ENCODE measurements around the gene ERAL1. TPM values are rescaled to one million over a fixed set of nuclear protein-coding genes. Genes with fewer than 3 reads are reported as not detected.
"Not testable (repeated sequence)": the region's sequence is repeated elsewhere in the genome, so short reads cannot be mapped to it uniquely, and the experiment has no call there.

ERAL1 gene
- total RNA-seq, 1 donor from 2014 or later, result 25.8 TPM

- H3K27ac Mint-ChIP-seq, result no peak overlapping the region
- H3K4me3 Mint-ChIP-seq, result no peak overlapping the region
- H3K9me3 Mint-ChIP-seq, result no peaks in the 10 kb centered on the region
- peaks cover 10% of the 10 kb centered on the region for H3K4me1 Mint-ChIP-seq
- H3K79me2 ChIP-seq (ENCODE audit: low read depth), result no peaks in the 10 kb centered on the region
- no peak overlapping the region for H3K27ac ChIP-seq
- H3K4me1 ChIP-seq, result no peaks in the 10 kb centered on the region
- no peak overlapping the region for H2AFZ ChIP-seq (replicated peaks)
- no peaks in the 10 kb centered on the region for H3K36me3 ChIP-seq
- peaks cover 6% of the 10 kb centered on the region for H3K27me3 Mint-ChIP-seq (ENCODE audit: insufficient read depth, low read depth)
- H3K9ac ChIP-seq, result no peak overlapping the region
- H4K20me1 ChIP-seq (ENCODE audit: low read depth), result no peaks in the 10 kb centered on the region
- H3F3A ChIP-seq (ENCODE audit: low read depth), result peaks cover 13% of the 10 kb centered on the region
- no peak overlapping the region for H3K4me2 ChIP-seq
- H3K36me3 Mint-ChIP-seq, result peaks cover 10% of the 10 kb centered on the region
- no peaks in the 10 kb centered on the region for H3K9me3 ChIP-seq (ENCODE audit: low read depth)
- no peaks in the 10 kb centered on the region for H3K27me3 ChIP-seq
- DNase-seq (ENCODE audit: low spot score), result no peak
- H3K4me3 ChIP-seq, result no peak overlapping the region
- TF ChIP-seq, protein P1, sequence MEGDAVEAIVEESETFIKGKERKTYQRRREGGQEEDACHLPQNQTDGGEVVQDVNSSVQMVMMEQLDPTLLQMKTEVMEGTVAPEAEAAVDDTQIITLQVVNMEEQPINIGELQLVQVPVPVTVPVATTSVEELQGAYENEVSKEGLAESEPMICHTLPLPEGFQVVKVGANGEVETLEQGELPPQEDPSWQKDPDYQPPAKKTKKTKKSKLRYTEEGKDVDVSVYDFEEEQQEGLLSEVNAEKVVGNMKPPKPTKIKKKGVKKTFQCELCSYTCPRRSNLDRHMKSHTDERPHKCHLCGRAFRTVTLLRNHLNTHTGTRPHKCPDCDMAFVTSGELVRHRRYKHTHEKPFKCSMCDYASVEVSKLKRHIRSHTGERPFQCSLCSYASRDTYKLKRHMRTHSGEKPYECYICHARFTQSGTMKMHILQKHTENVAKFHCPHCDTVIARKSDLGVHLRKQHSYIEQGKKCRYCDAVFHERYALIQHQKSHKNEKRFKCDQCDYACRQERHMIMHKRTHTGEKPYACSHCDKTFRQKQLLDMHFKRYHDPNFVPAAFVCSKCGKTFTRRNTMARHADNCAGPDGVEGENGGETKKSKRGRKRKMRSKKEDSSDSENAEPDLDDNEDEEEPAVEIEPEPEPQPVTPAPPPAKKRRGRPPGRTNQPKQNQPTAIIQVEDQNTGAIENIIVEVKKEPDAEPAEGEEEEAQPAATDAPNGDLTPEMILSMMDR (IDR thresholded peaks at IDR 0.05), result no peak
- TF ChIP-seq EZH2phosphoT487 (IDR thresholded peaks at IDR 0.05) (no peak), EZH2 (IDR thresholded peaks at IDR 0.05) (no peak)
Measured at GRCh38 chr17:28874750-28875149, 19.9 kb downstream of the ERAL1 start.

GRCh38 chr17:28875848-28876550 is 21.2 kb downstream of the ERAL1 start:
- Mint-ChIP-seq H3K36me3 (peaks cover 13% of the 10 kb centered on the region), H3K9me3 (no peaks in the 10 kb centered on the region), H3K27ac (no peak overlapping the region), H3K4me1 (peaks cover 10% of the 10 kb centered on the region), H3K4me3 (no peak overlapping the region), H3K27me3 (ENCODE audit: insufficient read depth, low read depth) (peaks cover 6% of the 10 kb centered on the region)
- Histone ChIP-seq H3K9me3 (ENCODE audit: low read depth) (no peaks in the 10 kb centered on the region), H3F3A (ENCODE audit: low read depth) (peaks cover 13% of the 10 kb centered on the region), H3K4me2 (no peak overlapping the region), H2AFZ (replicated peaks) (no peak overlapping the region), H4K20me1 (ENCODE audit: low read depth) (no peaks in the 10 kb centered on the region), H3K4me3 (no peak overlapping the region), H3K36me3 (no peaks in the 10 kb centered on the region), H3K4me1 (no peaks in the 10 kb centered on the region), H3K79me2 (ENCODE audit: low read depth) (no peaks in the 10 kb centered on the region), H3K27me3 (no peaks in the 10 kb centered on the region), H3K27ac (no peak overlapping the region), H3K9ac (no peak overlapping the region)
- no peak for DNase-seq (ENCODE audit: low spot score)
- TF ChIP-seq, protein P1 (IDR thresholded peaks at IDR 0.05), result no peak
- no peak for TF ChIP-seq EZH2 (IDR thresholded peaks at IDR 0.05)
- TF ChIP-seq EZH2phosphoT487 (IDR thresholded peaks at IDR 0.05), result no peak

DNA sequence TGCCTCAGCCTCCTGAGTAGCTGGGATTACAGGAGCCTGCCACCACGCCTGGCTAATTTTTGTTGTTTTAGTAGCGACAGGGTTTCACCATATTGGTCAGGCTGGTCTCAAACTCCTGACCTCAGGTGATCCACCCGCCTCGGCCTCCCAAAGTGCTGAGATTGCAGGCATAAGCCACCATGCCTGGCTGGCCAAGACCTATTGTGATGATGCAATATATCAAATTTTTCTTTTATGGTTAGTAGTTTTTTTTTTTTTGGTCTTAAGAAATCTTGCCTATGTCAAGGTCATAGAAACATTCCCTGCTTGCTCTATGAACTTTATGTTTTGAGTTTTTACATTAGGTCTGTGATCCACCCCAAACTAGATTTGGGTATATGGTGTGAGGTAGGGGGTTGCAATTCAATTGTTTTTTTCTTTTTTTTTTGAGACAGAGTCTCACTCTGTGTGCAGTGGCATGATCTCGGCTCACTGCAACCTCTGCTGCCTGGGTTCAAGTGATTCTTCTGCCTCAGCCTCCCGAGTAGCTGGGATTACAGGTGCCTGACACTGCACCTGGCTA is 22.4 kb downstream of the ERAL1 start:
- not testable (repeated sequence) for H4K20me1 ChIP-seq (ENCODE audit: low read depth); DNase-seq (ENCODE audit: low spot score); H3K9me3 ChIP-seq (ENCODE audit: low read depth); H3K4me1 ChIP-seq; H2AFZ ChIP-seq (replicated peaks); H3K4me1 Mint-ChIP-seq; H3K9ac ChIP-seq; H3K27ac Mint-ChIP-seq; H3K4me3 Mint-ChIP-seq; H3K36me3 ChIP-seq; H3K9me3 Mint-ChIP-seq; H3K27me3 Mint-ChIP-seq (ENCODE audit: insufficient read depth, low read depth); H3K27me3 ChIP-seq; H3K79me2 ChIP-seq (ENCODE audit: low read depth); H3K4me2 ChIP-seq; H3K27ac ChIP-seq; H3K4me3 ChIP-seq
- H3F3A ChIP-seq (ENCODE audit: low read depth), result peaks cover 13% of the 10 kb centered on the region
- H3K36me3 Mint-ChIP-seq, result peaks cover 19% of the 10 kb centered on the region

Measured in neural progenitor cell (in vitro differentiated cells).